ENCODE data around the gene SAMD4B.

DNA sequence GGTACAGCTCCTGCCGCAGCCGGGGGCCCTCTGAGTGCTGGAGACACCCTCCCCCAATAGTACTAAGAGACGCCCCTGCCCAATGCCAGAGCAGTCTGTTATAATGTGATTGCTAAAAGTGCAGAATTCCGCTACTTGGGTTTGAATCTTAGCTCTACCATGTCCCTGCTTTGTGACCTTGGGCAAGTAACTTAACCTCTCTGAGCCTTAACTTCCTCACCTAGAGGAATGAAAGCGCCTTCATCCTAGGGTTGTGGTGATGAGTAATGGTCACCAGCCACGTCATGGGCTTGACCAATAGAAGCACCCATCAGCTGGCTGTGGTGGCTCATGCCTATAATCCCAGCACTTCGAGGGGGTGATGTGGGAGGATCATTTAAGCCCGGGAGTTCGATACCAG, 76.8 kb downstream of the SAMD4B start:
- TF ChIP-seq, protein P1, sequence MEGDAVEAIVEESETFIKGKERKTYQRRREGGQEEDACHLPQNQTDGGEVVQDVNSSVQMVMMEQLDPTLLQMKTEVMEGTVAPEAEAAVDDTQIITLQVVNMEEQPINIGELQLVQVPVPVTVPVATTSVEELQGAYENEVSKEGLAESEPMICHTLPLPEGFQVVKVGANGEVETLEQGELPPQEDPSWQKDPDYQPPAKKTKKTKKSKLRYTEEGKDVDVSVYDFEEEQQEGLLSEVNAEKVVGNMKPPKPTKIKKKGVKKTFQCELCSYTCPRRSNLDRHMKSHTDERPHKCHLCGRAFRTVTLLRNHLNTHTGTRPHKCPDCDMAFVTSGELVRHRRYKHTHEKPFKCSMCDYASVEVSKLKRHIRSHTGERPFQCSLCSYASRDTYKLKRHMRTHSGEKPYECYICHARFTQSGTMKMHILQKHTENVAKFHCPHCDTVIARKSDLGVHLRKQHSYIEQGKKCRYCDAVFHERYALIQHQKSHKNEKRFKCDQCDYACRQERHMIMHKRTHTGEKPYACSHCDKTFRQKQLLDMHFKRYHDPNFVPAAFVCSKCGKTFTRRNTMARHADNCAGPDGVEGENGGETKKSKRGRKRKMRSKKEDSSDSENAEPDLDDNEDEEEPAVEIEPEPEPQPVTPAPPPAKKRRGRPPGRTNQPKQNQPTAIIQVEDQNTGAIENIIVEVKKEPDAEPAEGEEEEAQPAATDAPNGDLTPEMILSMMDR (conservative IDR thresholded peaks at IDR 0.05 in 1 of 2, IDR thresholded peaks at IDR 0.05 in 1 of 2; ENCODE audit: low read depth in 1 of 2, low read length in 2 of 2), result no peak
- TF ChIP-seq EZH2 (IDR thresholded peaks at IDR 0.05; ENCODE audit: low read length, missing control alignments), result no peak

All from fibroblast of lung (primary cell).